ENCODE data around the gene CYP2F1. TPM values are rescaled to one million over a fixed set of nuclear protein-coding genes. Genes with fewer than 3 reads are reported as not detected.

Gene CYP2F1
- total RNA-seq, 1 experiment from 2014 or later: not detected

GRCh38 chr19:41174297-41174928 lies 60.2 kb downstream of the CYP2F1 start:
- BruUV-seq (replicated peaks): no TSS peak
- no peaks in the 10 kb centered on the region for H3K36me3 ChIP-seq (ENCODE audit: control insufficient read depth in 1 of 2, insufficient read depth in 2 of 2, low read length in 2 of 2)
- peak overlapping the region; percentile 90 for H3K4me2 ChIP-seq (ENCODE audit: low read length)
- H3K79me2 ChIP-seq (ENCODE audit: insufficient read depth, low read length): no peaks in the 10 kb centered on the region
- TF ChIP-seq SP1 (IDR thresholded peaks at IDR 0.05; ENCODE audit: low read depth) (no peak), ELF1 (IDR thresholded peaks at IDR 0.05; ENCODE audit: borderline replicate concordance, low read depth) (no peak), ZFX (IDR thresholded peaks at IDR 0.05) (no peak), MAX (IDR thresholded peaks at IDR 0.05) (no peak)
- DNase-seq (ENCODE audit: low read depth, low spot score): no peak
- H4K20me1 ChIP-seq (ENCODE audit: insufficient read depth): no peaks in the 10 kb centered on the region
- POLR2A ChIA-PET: no interaction called here
- H3K4me3 ChIP-seq (replicated peaks in 1 of 2; ENCODE audit: low read depth in 1 of 2, low read length in 2 of 2): no peak overlapping the region
- CTCF ChIA-PET: no interaction called here
- no peak overlapping the region for H3K9ac ChIP-seq (ENCODE audit: low read length)
- no peak for ATAC-seq
- H2AFZ ChIP-seq (ENCODE audit: low read depth, low read length, poor library complexity, severe bottlenecking): no peak overlapping the region
- no peaks in the 10 kb centered on the region for H3K9me3 ChIP-seq (ENCODE audit: control insufficient read depth in 1 of 2, insufficient read depth in 1 of 2, low read depth in 1 of 2, low read length in 2 of 2)
- RAD21 ChIA-PET (ENCODE audit: low non-redundant PET in 1 of 2, low total read pairs in 2 of 2, uncharacterized antibody in 2 of 2, unreplicated experiment in 2 of 2): no interaction called here
- H3K9me2 ChIP-seq (ENCODE audit: insufficient read depth): no peaks in the 10 kb centered on the region
- H3K27ac ChIP-seq (ENCODE audit: low read depth, low read length): no peak overlapping the region
- no peaks in the 10 kb centered on the region for H3K27me3 ChIP-seq (ENCODE audit: insufficient read depth, low read length)
- intact Hi-C loops (cut with micrococcal nuclease): no loop called here
- peaks cover 25 to 62% of the 10 kb centered on the region in 2 experiments for H3K4me1 ChIP-seq (ENCODE audit: control insufficient read depth in 1 of 2, insufficient read depth in 2 of 2, low read length in 2 of 2)

- Histone ChIP-seq H3K27ac (ENCODE audit: low read depth, low read length) (peak overlapping the region; percentile 72), H3K9me2 (ENCODE audit: insufficient read depth) (no peaks in the 10 kb centered on the region), H3K9me3 (ENCODE audit: control insufficient read depth in 1 of 2, insufficient read depth in 1 of 2, low read depth in 1 of 2, low read length in 2 of 2) (no peaks in the 10 kb centered on the region), H3K4me2 (ENCODE audit: low read length) (peak overlapping the region; percentile 90), H3K27me3 (ENCODE audit: insufficient read depth, low read length) (no peaks in the 10 kb centered on the region), H3K36me3 (ENCODE audit: control insufficient read depth in 1 of 2, insufficient read depth in 2 of 2, low read length in 2 of 2) (no peaks in the 10 kb centered on the region), H4K20me1 (ENCODE audit: insufficient read depth) (no peaks in the 10 kb centered on the region), H3K4me1 (ENCODE audit: control insufficient read depth in 1 of 2, insufficient read depth in 2 of 2, low read length in 2 of 2) (peaks cover 25 to 58% of the 10 kb centered on the region in 2 experiments), H3K4me3 (replicated peaks in 1 of 2; ENCODE audit: low read depth in 1 of 2, low read length in 2 of 2) (peak overlapping the region; percentile 40 to 65), H3K79me2 (ENCODE audit: insufficient read depth, low read length) (no peaks in the 10 kb centered on the region), H3K9ac (ENCODE audit: low read length) (peak overlapping the region; percentile 66), H2AFZ (ENCODE audit: low read depth, low read length, poor library complexity, severe bottlenecking) (peak overlapping the region; percentile 59)
- ChIA-PET CTCF (interaction anchor here (0.8 to 1.1 kb wide), 2 partner anchors 17 to 28 kb away, joined by 3 read pairs; no protein-coding TSS in a partner anchor), POLR2A (interaction anchor here (1.2 kb wide), 1 partner anchor 18 kb away, joined by 3 read pairs; no protein-coding TSS in a partner anchor), RAD21 (ENCODE audit: low non-redundant PET in 1 of 2, low total read pairs in 2 of 2, uncharacterized antibody in 2 of 2, unreplicated experiment in 2 of 2) (no interaction called here)
- DNase-seq (ENCODE audit: low read depth, low spot score) (peak; percentile 92), ATAC-seq (peak; percentile 95)
- intact Hi-C loops (cut with micrococcal nuclease): no loop called here
- BruUV-seq (replicated peaks): no TSS peak
- peak; percentile 97 for TF ChIP-seq TCF7L2 (IDR thresholded peaks at IDR 0.05; ENCODE audit: borderline replicate concordance, extremely low read depth, insufficient read depth, insufficient read length)
- no peak for TF ChIP-seq ZNF274 (IDR thresholded peaks at IDR 0.05; ENCODE audit: low read depth, low read length)
- peak; percentile 48; the same call in 1 of the 2 replicates for TF ChIP-seq POLR2AphosphoS5 (IDR thresholded peaks at IDR 0.05; ENCODE audit: low read depth, low read length)
- peak; percentile 94 for TF ChIP-seq JUND (IDR thresholded peaks at IDR 0.05)
- no peak for TF ChIP-seq REST (IDR thresholded peaks at IDR 0.05; ENCODE audit: low read depth)
- no peak for TF ChIP-seq EGR1 (IDR thresholded peaks at IDR 0.05; ENCODE audit: low read depth)
- TF ChIP-seq SP1 (IDR thresholded peaks at IDR 0.05; ENCODE audit: low read depth): peak; percentile 78
- TF ChIP-seq MAX (IDR thresholded peaks at IDR 0.05): peak; percentile 61
- TF ChIP-seq SIN3A (IDR thresholded peaks at IDR 0.05; ENCODE audit: low read depth): peak; percentile 63; the same call in 1 of the 2 replicates
- TF ChIP-seq RAD21 (IDR thresholded peaks at IDR 0.05; ENCODE audit: low read depth): peak; percentile 24; the same call in 1 of the 2 replicates
- TF ChIP-seq CBX3 (IDR thresholded peaks at IDR 0.05; ENCODE audit: low read depth): 0 out of 2 replicates have a peak, but pooled peaks have one; percentile 64
- TF ChIP-seq FOSL1 (IDR thresholded peaks at IDR 0.05; ENCODE audit: low read depth): peak; percentile 86
- TF ChIP-seq EZH2phosphoT487 (IDR thresholded peaks at IDR 0.05; ENCODE audit: borderline replicate concordance): no peak
Observed at GRCh38 chr19:41175801-41176777, 61.9 kb downstream of the CYP2F1 start.
